HFF-Myc (cell line): Measurements from ENCODE around the gene CHD6.

Experiments used
- DNase-seq: peaks from one replicate; pipeline ENCODE4 v3.0.0-alpha.2; 2011; ENCODE audit warnings: low read depth; ENCODE audit errors: extremely low read depth
- H3K4me3 ChIP-seq: replicated peaks from 2 replicates; pipeline ENCODE4 v1.5.1; 2011; ENCODE audit warnings: low read depth, mild to moderate bottlenecking, control low read depth, low read length
- TF ChIP-seq, protein P1 (sequence below): IDR thresholded peaks from 2 replicates; pipeline ENCODE4 v1.5.1; 2012; ENCODE audit warnings: mild to moderate bottlenecking, low read depth, low read length, control low read depth; ENCODE audit errors: missing control alignments

Gene CHD6, protein sequence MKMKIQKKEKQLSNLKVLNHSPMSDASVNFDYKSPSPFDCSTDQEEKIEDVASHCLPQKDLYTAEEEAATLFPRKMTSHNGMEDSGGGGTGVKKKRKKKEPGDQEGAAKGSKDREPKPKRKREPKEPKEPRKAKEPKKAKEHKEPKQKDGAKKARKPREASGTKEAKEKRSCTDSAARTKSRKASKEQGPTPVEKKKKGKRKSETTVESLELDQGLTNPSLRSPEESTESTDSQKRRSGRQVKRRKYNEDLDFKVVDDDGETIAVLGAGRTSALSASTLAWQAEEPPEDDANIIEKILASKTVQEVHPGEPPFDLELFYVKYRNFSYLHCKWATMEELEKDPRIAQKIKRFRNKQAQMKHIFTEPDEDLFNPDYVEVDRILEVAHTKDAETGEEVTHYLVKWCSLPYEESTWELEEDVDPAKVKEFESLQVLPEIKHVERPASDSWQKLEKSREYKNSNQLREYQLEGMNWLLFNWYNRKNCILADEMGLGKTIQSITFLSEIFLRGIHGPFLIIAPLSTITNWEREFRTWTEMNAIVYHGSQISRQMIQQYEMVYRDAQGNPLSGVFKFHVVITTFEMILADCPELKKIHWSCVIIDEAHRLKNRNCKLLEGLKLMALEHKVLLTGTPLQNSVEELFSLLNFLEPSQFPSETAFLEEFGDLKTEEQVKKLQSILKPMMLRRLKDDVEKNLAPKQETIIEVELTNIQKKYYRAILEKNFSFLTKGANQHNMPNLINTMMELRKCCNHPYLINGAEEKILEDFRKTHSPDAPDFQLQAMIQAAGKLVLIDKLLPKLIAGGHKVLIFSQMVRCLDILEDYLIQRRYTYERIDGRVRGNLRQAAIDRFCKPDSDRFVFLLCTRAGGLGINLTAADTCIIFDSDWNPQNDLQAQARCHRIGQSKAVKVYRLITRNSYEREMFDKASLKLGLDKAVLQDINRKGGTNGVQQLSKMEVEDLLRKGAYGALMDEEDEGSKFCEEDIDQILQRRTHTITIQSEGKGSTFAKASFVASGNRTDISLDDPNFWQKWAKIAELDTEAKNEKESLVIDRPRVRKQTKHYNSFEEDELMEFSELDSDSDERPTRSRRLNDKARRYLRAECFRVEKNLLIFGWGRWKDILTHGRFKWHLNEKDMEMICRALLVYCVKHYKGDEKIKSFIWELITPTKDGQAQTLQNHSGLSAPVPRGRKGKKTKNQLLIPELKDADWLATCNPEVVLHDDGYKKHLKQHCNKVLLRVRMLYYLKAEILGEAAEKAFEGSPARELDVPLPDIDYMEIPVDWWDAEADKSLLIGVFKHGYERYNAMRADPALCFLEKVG (N-terminal part only)

DNA sequence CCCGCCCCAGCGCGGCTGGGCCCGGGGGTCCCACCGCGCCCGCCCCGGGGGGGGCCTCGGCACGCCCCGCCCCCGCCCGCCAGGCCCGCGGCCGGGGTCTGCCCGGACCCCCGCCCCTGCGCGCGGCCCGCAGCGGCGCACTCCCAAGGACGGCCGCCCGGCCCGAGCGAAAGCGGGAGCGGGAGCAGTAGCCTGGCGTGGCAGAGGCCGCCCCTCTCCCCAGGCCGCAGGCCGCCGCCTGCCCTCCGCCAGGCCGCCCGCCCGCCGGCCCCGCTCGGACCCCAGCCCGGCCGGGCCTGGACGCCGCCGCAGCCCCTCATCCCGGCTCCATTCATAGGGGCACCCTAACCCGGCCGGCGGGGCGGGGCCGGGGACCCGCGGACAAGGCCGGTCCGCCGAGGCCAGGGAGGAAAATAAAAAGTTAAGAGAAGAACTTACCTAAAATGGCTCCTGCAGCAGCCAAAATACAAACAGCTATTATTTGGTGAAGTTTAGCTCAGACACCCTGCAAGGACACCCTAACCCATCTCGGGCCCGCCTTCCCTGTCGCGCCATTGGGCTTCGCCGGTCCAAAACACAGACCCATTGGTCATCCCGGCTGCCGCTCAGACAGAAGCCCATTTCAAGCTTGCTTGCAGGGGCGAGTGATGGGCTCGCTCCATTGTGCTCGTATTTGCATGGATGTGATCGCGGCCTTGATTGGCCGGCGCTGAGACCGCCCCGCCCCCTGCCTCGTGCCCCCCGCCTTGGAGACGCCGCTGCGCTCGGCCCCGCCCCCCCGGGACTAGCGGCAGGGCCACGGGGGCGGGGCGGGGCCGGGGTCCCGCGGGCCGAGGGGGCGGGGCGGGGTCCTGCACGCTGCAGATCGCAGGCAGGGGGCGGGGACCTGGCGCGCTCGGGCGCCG is at the start of gene CHD6:
CHD6 (minus strand) TSS at position 476 of the 905 bp plus-strand sequence. CDS start 67,040 bp downstream, outside the sequence.
- peak within 1 kb of the TSS; percentile 77 for H3K4me3 ChIP-seq
- TF ChIP-seq, protein P1, sequence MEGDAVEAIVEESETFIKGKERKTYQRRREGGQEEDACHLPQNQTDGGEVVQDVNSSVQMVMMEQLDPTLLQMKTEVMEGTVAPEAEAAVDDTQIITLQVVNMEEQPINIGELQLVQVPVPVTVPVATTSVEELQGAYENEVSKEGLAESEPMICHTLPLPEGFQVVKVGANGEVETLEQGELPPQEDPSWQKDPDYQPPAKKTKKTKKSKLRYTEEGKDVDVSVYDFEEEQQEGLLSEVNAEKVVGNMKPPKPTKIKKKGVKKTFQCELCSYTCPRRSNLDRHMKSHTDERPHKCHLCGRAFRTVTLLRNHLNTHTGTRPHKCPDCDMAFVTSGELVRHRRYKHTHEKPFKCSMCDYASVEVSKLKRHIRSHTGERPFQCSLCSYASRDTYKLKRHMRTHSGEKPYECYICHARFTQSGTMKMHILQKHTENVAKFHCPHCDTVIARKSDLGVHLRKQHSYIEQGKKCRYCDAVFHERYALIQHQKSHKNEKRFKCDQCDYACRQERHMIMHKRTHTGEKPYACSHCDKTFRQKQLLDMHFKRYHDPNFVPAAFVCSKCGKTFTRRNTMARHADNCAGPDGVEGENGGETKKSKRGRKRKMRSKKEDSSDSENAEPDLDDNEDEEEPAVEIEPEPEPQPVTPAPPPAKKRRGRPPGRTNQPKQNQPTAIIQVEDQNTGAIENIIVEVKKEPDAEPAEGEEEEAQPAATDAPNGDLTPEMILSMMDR = no peak
- DNase-seq = peak; percentile 98

DNA sequence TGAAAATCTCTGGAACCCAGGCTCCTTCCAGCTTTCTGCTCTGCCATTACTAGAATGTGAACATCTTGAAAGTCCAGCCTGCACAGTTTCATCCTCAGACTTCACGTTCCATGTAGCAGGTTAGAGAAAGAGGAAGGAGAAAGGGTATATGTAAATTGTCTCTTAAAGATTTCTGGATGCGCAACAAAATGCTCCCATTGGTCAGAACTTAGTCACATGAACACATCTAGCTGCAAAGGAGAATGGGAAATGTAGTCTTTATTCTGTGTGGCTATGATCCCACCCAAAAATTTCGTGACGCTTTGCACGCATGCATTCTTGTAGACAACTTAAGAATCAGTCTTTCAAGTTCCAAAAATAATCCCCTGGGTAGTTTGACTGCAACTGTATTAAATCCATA is 46.4 kb upstream of the CHD6 start:
- TF ChIP-seq, protein P1 = no peak
- DNase-seq = no peak
- no peak overlapping the region for H3K4me3 ChIP-seq

DNA sequence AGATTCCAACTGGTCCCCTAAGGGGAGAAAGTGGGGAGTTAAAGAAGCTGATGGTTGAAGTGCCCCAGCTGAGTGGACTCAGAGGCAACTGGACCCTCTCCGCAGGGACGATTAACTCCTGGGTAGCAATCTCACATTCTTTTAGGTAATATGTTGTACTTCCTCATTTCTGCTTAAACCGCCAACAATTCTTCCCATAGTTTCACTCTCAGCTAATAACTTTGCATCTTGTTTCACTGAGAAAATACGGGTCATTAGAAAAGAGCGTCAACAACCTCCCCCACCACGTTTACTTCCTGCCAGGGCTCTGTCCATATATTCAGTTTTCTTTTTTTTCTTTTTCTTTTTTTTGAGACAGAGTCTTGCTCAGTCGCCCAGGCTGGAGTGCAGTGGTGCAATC is 39.5 kb upstream of the CHD6 start:
- no peak overlapping the region for H3K4me3 ChIP-seq
- TF ChIP-seq, protein P1 = no peak
- DNase-seq = no peak

DNA sequence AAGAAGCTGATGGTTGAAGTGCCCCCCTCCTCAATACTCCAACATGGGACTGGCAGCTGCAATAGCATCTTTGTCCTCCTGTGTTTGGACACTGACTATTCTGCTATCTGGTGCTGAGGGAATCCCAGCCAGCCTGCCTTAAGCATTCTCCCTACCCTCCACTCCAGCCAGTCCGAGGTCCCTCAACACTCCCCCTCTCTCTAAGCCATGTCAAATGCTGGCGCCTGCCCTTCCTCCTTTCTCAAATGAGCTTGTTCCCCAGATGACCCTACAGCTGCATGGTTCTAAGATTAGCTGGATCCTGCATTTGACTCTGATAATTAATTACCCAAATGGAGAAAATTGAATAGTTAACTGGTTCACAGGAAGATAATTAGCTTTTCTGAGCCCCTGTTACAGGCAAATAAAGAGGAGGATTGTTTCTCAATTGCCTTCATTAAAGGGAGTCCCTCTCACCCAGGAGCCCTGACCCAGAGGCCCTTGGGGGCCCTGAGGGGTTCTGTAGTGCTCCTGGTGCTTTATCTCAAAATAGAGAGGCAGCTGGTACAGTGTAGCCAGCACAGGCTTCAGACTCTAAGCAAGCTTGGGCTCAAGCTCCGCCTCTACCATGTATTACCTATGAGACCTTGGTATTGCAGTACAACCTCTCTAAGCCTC is 37.9 kb upstream of the CHD6 start:
- DNase-seq = no peak
- no peak overlapping the region for H3K4me3 ChIP-seq

DNA sequence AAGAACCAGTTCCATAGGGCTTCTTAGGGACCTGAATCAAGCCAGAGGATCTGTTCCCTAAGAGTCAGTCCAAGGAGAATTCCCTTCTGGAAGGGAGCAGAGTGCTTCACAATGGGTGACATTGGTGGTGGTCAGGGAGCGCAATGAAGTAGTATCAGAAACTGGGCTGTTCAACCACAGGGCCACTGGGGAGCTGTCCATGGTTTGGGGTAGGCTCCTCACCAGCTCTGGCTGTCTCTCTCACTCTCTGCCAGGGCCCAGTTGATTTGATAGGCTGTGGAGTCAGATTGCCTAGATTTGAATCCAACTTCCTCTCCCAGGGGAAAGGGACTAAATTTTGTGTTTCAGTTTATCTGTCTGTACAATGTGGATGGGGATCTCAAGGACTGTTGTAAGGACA is 36.7 kb upstream of the CHD6 start:
- no peak overlapping the region for H3K4me3 ChIP-seq
- no peak for DNase-seq
- TF ChIP-seq, protein P1 = no peak

More for the DNA sequence above, 37.9 kb upstream of the CHD6 start:
- TF ChIP-seq, protein P1 = no peak
